H1 (cell line): Measurements from ENCODE around the gene TGFB1I1.

Source experiments
- CBX8 ChIP-seq: fragments of 300-800, 300-1000 bp; sonication (generic); IDR thresholded peaks from 2 replicates; pipeline ENCODE4 v1.7.1; 2016; ENCODE audit warnings: low read depth, low read length, borderline replicate concordance
- CTCF ChIP-seq, 3 experiments: IDR thresholded peaks; 1 replicate in 2 of 3; 2 replicates in 1 of 3; pipeline versions ENCODE4 v1.5.1 to v1.6.1; 2011; ENCODE audit warnings: low read length in 3 of 3, mild to moderate bottlenecking in 3 of 3, inconsistent platforms in 2 of 3, low read depth in 1 of 3, moderate library complexity in 1 of 3; ENCODE audit not compliant: insufficient read depth in 1 of 3; ENCODE audit errors: control extremely low read depth in 1 of 3
- GTF2F1 ChIP-seq: IDR thresholded peaks from 2 replicates; pipeline ENCODE4 v1.6.1; 2012; ENCODE audit warnings: low read depth, low read length, improper control_type of control experiment, borderline replicate concordance
- KDM1A ChIP-seq: fragments of 200-600, 300-600 bp; sonication (generic); IDR thresholded peaks from 2 replicates; pipeline ENCODE4 v1.7.1; 2016; ENCODE audit warnings: mild to moderate bottlenecking, low read length, borderline replicate concordance
- MAX ChIP-seq: IDR thresholded peaks from 2 replicates; pipeline ENCODE4 v1.6.1; 2012; ENCODE audit warnings: inconsistent platforms
- POLR2A ChIP-seq, 2 experiments: IDR thresholded peaks; 1 replicate in 1 of 2; 2 replicates in 1 of 2; pipeline ENCODE4 v1.6.1; 2011; ENCODE audit warnings: low read depth in 2 of 2, low read length in 2 of 2, mild to moderate bottlenecking in 2 of 2; ENCODE audit errors: control extremely low read depth in 1 of 2
- RAD21 ChIP-seq, 2 experiments: IDR thresholded peaks in 1 of 2; conservative IDR thresholded peaks in 1 of 2; 2 replicates each; pipeline ENCODE4 v1.6.1; 2011; ENCODE audit warnings: low read depth in 2 of 2, low read length in 2 of 2, improper control_type of control experiment in 1 of 2, inconsistent platforms in 1 of 2, mild to moderate bottlenecking in 1 of 2, moderate library complexity in 1 of 2
- SIN3A ChIP-seq, 2 experiments: IDR thresholded peaks in 1 of 2; conservative IDR thresholded peaks in 1 of 2; 2 replicates each; pipeline ENCODE4 v1.6.1; 2011 to 2012; ENCODE audit warnings: low read length in 2 of 2, improper control_type of control experiment in 1 of 2, low read depth in 1 of 2, mild to moderate bottlenecking in 1 of 2
- SIX5 ChIP-seq: IDR thresholded peaks from 2 replicates; pipeline ENCODE4 v1.6.1; 2011; ENCODE audit warnings: mild to moderate bottlenecking, low read depth, low read length
- SP1 ChIP-seq: IDR thresholded peaks from 2 replicates; pipeline ENCODE4 v1.6.1; 2011; ENCODE audit warnings: low read depth, low read length
- TEAD4 ChIP-seq: IDR thresholded peaks from 2 replicates; pipeline ENCODE4 v1.6.1; 2012; ENCODE audit warnings: low read depth, low read length, inconsistent platforms, mixed read lengths

GRCh38 chr16:31501966-31502348 is 30.0 kb downstream of the TGFB1I1 start:
- TF ChIP-seq POLR2A (IDR thresholded peaks at IDR 0.05; ENCODE audit: control extremely low read depth in 1 of 2, low read depth in 2 of 2, low read length in 2 of 2) (no peak), CBX8 (no peak), CTCF (IDR thresholded peaks at IDR 0.05; ENCODE audit: control extremely low read depth in 1 of 3, insufficient read depth in 1 of 3, low read depth in 1 of 3, low read length in 3 of 3) (no peak), GTF2F1 (no peak), RAD21 (IDR thresholded peaks at IDR 0.05 in 1 of 2, conservative IDR thresholded peaks at IDR 0.05 in 1 of 2; ENCODE audit: low read depth in 2 of 2, low read length in 2 of 2) (no peak), SP1 (no peak), SIX5 (no peak), TEAD4 (no peak), SIN3A (conservative IDR thresholded peaks at IDR 0.05 in 1 of 2, IDR thresholded peaks at IDR 0.05 in 1 of 2; ENCODE audit: low read depth in 1 of 2, low read length in 2 of 2) (no peak), KDM1A (no peak), MAX (no peak)
